Stimulated activated CD8-positive, alpha-beta memory T cell treated with anti-CD3 and anti-CD28 coated beads, Interleukin-7, amount 100 ng/mL, for 4 hours (primary cell): ENCODE data around the gene CDH26.
"Not testable (repeated sequence)": the region's sequence is repeated elsewhere in the genome, so short reads cannot be mapped to it uniquely, and the experiment has no call there.

Experiments used
- DNase-seq, 2 donors: peaks; one replicate each; pipeline ENCODE4 v3.0.0-alpha.2; 2020; ENCODE audit warnings: low read depth in 2 of 2

Gene CDH26

GRCh38 chr20:59940956-59941294 lies 17.3 kb upstream of the CDH26 start:
- no peak for DNase-seq

- DNase-seq = no peak
These were observed 16.0 kb upstream of the CDH26 start for GRCh38 chr20:59942245-59942644.

- DNase-seq = no peak
These were observed 13.5 kb upstream of the CDH26 start for GRCh38 chr20:59944726-59945125.

GRCh38 chr20:59945175-59945574 lies 13.0 kb upstream of the CDH26 start:
- no peak for DNase-seq

- no peak for DNase-seq
These were observed 12.5 kb upstream of the CDH26 start for GRCh38 chr20:59945731-59946130.

GRCh38 chr20:59947376-59947775 lies 10.8 kb upstream of the CDH26 start:
- no peak for DNase-seq

- no peak for DNase-seq
These were observed 10.0 kb upstream of the CDH26 start for GRCh38 chr20:59948212-59948611.

- DNase-seq = no peak
These were observed 9.1 kb upstream of the CDH26 start for GRCh38 chr20:59948828-59949720.

- no peak for DNase-seq
These were observed 8.3 kb upstream of the CDH26 start for GRCh38 chr20:59949911-59950310.

GRCh38 chr20:59954718-59955117 lies 3.5 kb upstream of the CDH26 start:
- DNase-seq = no peak

- no peak for DNase-seq
These were observed 3.0 kb upstream of the CDH26 start for GRCh38 chr20:59955131-59955796.

- DNase-seq = not testable (repeated sequence)
These were observed 655 bp upstream of the CDH26 start for GRCh38 chr20:59957568-59957967.

- no peak for DNase-seq
These were observed 403 bp downstream of the CDH26 start for GRCh38 chr20:59958626-59959025.

GRCh38 chr20:59961423-59961822 lies 3.2 kb downstream of the CDH26 start:
- no peak for DNase-seq

- DNase-seq = no peak
These were observed 3.9 kb downstream of the CDH26 start for GRCh38 chr20:59962155-59962554.

GRCh38 chr20:59966428-59966827 lies 8.2 kb downstream of the CDH26 start:
- DNase-seq = no peak

- no peak for DNase-seq
These were observed 13.2 kb downstream of the CDH26 start for GRCh38 chr20:59971428-59971827.

GRCh38 chr20:59972037-59972801 lies 14.0 kb downstream of the CDH26 start:
- no peak for DNase-seq

GRCh38 chr20:59976156-59976782 lies 18.0 kb downstream of the CDH26 start:
- no peak for DNase-seq

- no peak for DNase-seq
These were observed 18.9 kb downstream of the CDH26 start for GRCh38 chr20:59977086-59977485.

GRCh38 chr20:59983076-59983475 lies 24.9 kb downstream of the CDH26 start:
- DNase-seq = no peak

GRCh38 chr20:59984541-59984940 lies 26.3 kb downstream of the CDH26 start:
- DNase-seq = no peak
